COLO829 (cell line): ENCODE data around the gene GID8.

Experiments
- DNase-seq: peaks from one replicate; pipeline ENCODE4 v3.0.0; 2012; ENCODE audit warnings: low spot score

Gene GID8

DNA sequence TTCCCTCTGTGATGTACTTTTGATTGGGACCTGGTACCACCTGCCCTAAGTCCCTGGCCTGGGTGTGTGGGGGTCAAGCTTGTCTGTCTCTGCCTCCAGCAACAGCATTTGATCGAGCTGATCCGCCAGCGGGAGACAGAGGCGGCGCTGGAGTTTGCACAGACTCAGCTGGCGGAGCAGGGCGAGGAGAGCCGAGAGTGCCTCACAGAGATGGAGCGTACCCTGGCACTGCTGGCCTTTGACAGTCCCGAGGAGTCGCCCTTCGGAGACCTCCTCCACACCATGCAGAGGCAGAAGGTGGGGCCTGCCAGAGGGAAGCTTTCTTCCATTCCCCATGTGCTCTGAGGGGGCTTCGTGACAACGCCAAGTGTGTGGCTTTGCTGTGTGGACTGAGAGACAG lies 5.4 kb downstream of the GID8 start:
- no peak for DNase-seq

DNA sequence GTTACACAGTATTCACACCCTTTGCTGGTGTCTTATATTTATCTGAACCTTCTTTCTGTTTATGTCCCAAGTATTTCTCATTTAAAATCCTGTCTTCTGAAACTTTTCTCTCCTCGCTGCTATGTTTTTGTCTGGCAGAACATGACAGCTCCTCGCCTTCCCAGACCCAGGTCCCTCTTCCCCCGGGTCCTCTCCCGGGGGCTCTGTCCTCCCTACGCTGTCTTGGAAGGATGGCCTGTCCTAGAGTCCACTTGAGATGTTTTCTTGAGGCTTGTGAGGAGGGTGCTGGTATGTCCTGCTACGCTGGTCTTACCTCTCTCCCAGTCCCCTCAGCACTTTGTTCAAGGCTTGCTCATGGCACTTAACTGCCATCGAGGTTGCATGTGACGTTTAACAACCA lies 6.2 kb downstream of the GID8 start:
- no peak for DNase-seq

DNA sequence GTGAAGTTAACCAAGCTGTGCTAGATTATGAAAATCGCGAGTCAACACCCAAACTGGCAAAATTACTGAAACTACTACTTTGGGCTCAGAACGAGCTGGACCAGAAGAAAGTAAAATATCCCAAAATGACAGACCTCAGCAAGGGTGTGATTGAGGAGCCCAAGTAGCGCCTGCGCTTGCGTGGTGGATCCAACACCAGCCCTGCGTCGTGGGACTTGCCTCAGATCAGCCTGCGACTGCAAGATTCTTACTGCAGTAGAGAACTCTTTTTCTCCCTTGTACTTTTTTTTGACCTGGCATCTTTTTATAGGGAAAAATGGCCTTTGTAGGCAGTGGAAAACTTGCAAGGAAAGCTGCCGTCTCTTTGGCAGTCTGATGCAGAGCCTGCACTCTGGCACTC lies 6.8 kb downstream of the GID8 start:
- DNase-seq = no peak

DNA sequence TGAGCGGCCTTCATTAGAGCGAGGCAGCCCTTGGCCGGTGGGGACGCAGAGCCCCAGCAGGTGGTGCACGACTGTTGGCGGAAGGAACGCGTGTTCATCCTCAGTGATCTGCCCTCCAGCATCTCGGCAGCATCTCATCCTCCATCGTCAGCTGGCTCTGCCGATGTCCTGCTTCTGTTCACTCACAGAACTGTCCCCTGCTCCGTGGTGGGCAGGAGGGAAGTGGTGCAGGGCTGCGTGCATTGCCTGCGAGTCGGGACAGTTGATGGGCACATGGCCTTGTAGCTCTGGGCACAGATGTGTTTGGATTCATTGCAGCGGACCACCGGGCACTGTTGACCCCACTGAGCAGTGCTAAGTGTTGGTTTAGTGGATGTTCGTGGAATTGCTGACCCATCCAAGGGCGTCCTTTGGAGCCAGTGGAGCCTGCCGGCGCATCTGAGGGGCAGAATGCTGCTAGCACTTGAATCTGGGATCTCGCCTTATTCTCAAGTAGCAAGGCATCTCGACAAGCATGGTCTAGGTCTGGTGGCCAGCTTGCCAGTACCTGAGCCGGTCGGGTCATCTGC lies 7.9 kb downstream of the GID8 start:
- no peak for DNase-seq

DNA sequence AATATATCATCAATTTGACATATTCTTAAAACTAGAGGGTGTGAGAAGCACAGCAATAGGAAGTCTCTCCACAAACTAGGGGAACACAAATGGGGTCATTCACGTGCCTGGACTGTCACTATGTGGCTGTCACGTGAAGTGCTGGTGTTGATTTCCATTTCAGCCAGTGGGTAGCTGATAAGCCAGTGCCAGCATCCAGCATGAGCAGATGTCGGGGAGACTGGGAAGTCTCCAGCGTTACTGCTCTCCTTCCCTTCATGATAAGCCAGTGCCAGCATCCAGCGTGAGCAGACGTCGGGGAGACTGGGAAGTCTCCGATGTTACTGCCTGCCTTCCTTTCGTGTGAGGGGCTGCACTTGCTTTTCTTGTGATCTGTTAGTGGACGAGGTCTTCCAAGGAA lies 9.0 kb downstream of the GID8 start:
- DNase-seq = no peak

DNA sequence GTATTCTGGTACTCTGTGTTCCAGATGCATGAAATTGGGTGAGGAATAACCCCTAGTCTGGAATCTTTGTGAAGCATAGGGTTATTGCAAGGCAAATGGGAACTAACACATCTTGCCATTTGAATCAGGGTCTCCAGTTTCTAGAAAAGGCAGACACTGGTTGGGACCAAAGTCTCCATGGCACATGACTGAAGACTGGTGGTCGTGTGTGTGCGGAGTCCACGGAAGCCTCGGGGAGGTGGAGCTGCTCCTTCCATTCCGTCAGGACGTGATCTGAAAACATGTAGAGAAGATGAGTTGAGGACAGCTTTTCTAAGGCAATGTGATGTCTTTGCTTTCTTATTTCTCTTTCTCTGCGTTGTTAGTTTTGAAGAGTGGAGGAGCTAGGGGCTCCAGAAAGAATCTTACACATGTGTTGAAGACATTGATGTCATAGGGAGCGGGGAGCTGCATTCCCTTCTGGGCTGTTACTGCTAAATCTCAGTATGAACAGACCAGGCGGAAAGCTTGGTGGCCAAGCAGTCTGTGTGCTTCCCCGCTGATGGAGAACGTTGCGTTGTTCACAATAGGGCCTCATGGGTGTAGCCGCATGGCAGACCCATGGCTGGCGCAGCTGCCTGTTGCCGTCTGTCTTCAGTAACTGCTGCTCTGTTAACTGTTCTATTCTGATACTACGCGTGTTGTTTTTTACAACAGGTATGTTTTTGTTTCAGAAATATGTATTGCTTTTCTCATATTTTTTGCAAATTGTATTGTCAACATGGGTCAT lies 9.8 kb downstream of the GID8 start:
- no peak for DNase-seq

DNA sequence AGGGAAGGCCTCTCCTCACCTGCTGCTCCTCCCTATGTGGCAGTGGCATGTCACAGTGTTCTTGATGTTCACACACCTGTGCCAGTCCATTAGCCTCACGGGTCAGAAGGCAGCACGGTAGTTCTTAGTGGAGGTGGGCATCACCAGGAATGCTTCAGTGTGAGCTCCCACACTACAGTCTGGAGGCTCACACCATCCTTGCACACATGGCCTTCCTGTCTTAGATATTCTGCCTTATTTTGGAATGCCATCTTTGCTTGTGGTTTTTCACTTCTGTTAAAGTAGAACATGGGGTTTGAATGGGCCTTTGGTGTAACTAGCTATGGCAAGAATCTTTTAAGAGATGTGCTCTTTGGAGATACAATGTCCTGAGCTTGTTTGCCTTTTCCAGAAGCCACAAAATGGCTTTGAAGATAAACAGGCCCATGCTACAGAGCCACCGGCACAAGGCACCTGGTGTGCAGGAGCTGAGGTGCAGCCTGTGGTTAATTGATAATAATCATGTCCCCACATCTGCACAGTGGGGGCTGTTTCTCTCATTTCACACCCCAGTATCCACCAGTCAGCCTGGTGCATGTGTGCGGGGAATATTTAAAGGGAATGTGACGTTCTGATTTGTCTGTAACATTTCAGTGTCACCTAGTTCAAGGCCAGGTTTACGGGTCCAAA lies 11.3 kb downstream of the GID8 start:
- no peak for DNase-seq

DNA sequence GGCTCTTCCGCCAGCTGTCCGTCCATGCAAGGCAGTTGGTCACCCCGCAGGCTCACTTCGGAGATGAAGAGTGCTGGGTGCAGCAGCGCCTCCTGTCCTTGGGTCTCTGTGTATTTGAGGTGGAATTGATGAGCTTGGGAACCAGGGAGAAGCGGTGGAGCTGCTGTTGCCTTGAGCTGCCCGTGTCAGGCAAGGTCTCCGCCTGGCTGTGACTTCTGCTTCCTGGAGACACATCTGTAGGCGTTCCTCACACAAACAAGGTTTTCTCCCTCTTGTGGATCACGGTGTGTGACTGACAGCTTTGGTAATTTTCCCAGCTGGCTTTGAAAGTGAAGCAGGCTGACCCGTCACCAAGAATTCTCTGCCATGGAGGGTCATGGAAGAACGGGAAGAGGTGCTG lies 12.0 kb downstream of the GID8 start:
- no peak for DNase-seq

DNA sequence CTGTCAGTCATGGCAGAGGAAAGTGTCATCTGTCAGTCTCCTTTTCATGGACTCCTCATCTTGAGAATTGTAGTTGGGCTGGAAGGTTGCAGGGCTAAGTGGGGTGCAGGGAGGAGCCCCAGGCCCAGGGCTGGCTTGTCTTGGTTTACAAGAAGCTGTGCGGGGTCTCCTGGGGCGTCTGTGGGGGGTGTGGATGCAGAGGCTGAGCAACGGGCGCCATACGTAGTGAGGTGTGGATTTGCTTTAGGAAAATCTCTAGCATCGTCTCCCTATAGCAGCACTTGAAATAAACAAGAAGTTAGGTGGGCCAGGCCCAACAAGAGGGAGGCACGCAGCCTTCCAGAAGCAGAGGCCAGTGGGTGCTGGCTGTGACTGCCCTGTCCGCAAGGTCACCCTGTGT lies 12.8 kb downstream of the GID8 start:
- no peak for DNase-seq

DNA sequence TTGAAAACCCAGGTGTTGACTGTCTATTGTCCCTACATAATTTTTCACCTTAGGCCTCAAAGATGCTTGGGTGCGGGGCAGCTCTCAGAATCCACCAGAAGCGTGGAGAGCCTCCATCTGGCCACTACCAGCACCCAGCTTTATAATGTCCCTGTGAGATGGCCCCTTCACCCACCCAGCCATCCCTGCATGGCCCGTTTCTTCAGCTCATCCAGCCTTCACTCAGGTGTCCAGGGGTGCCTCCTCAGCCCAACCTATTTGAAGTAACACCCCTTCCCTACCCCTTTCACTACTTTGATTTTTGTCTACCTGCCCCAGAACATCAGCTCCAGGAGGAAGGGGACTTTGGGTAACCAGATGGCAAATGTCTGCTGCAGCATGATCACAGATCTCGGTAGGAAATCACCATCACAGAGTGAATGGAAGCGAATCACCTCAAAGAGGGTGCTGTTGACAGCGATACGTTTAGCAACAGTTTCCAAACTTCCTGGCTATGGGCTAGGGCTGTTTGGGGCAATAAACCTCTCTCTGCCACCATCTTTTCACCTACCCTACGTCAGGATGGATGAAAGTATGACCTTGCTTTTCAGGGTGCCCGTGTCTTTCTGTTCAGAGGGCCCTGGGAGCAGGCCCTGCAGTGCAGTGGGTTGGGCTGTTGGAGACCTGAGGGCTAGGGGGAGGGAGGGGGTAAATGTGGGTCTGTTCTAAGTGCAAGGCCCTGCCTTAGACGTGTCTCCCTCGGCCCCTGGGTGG lies 13.4 kb downstream of the GID8 start:
- no peak for DNase-seq

DNA sequence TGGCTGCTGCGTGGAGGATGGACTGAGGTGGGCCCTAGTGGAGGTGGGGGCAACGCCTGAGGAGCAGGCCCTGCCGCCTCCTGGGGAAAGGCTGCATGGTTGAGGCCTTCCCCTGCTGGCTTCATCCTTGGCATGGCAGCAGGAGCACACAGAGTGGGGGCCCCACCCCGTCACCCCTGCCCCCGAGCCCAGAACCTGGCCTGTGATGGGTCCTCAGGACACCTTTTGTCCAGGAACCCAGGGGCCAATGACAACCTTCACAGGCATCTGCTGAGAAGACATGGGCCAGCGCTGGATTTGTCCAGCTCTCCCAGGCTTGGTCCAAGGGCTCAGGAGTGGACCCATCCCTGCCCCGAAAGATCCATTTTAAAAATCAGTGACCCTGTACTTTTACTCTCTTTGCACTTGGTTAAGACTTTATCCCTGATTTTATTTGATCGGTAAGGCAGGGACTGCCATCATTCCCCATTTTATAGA lies 14.0 kb downstream of the GID8 start:
- no peak for DNase-seq

DNA sequence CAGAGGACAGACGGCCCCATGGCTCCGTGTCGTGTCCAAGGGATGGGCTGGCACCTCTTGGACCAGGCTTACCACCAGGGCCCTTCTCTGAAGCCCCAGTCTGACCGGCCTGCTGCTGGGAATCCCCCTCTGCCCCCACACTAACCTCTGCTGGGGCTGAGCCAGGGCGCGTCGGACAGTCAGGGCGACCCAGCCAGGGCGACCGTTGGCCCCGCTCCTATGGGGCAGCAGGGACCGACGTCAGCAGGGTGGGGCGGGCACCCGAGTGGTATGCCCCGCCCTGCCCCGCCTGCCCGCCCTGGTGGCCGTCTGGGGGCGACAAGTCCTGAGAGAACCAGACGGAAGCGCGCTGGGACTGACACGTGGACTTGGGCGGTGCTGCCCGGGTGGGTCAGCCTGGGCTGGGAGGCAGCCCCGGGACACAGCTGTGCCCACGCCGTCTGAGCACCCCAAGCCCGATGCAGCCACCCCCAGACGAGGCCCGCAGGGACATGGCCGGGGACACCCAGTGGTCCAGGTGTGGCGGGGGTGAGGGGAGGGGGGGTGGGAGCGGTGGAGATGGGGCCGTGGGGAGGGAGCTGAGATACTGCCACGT lies 14.5 kb downstream of the GID8 start, which contains the start of gene SLC17A9:
Gene SLC17A9 (plus strand): TSS at position 337 of the 595 bp plus-strand sequence. CDS start 122 bp downstream, at position 459.
- no peak for DNase-seq

DNA sequence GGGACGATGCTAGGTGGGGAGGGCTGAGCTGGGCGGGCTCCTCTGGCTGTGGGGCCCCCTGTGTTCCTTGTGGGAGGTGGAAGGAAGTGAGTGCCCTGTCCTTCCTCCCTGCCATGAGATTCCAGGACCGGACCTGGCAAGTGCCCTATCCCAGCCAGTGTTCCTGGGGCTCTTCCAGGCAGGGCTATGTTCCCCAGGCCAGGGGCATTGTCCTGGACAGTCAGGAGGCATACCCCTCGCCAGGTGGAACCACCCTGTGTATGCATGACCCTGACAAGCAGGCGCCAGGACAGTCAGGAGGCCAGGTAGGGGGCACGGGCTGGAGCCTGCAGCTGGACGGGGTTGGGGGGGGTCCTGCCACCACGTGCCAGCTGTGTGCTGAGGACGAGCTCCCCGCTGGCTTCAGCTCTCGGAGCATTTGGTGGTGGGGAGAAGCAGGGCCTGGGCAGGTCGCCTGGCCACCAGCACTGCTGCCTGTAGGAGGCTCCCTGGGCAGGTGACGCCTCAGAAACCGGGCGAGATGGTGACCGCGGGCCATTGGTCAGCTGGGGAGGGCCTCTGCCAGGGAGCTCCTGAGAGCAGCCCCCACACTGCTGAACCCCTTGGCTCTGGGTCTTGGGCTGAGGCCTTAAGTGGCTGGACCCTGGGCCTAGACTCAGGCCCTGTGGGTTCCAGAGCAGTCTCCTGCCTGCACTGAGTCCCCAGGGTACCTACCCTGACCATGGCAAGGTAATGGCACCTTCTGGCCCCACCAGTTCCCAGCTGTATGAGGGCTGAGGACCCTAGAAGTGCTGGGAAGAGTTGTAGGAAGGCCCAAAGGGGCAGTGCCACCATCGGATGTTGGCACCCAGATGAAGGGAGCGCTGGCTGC lies 15.3 kb downstream of the GID8 start:
- DNase-seq = no peak

DNA sequence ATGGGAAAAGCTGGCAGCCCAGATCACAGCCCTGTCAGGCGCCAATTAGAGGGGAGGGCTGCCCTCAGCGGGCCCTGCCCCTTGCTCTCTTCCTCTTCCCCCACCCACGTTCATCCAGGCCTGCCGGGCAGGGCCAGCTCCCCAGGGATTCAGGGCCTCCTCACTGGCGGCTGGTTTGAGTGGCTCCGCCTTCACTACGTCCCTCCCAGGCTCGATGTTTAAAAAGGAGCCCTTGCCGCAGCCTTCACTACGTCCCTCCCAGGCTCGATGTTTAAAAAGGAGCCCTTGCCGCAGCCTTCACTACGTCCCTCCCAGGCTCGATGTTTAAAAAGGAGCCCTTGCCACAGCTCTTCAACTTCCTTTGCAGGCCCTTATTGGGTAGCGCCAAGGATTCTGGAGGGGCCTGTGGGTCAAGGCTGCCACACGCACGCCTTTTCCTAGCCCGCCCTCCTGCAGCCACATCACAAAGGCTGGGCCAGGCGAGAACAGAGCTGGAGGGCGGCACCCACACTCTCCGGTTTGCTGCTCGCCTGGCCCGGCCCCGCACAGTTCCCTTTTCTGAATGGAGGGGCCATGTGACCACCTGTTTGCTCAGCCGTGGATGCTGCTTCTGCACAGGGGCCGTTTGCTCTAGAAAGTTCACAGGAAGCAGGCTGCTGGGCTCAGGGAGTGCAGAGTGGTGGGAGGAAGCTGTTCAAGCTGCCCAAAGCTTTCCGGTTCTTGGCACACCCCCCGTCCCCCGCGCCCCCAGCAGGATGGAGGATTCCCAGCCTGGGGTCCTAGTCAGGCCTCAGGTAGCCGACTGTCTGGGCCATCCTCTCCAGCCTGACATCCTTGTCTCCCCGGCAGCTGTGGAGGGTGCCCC lies 16.1 kb downstream of the GID8 start:
- DNase-seq = no peak

DNA sequence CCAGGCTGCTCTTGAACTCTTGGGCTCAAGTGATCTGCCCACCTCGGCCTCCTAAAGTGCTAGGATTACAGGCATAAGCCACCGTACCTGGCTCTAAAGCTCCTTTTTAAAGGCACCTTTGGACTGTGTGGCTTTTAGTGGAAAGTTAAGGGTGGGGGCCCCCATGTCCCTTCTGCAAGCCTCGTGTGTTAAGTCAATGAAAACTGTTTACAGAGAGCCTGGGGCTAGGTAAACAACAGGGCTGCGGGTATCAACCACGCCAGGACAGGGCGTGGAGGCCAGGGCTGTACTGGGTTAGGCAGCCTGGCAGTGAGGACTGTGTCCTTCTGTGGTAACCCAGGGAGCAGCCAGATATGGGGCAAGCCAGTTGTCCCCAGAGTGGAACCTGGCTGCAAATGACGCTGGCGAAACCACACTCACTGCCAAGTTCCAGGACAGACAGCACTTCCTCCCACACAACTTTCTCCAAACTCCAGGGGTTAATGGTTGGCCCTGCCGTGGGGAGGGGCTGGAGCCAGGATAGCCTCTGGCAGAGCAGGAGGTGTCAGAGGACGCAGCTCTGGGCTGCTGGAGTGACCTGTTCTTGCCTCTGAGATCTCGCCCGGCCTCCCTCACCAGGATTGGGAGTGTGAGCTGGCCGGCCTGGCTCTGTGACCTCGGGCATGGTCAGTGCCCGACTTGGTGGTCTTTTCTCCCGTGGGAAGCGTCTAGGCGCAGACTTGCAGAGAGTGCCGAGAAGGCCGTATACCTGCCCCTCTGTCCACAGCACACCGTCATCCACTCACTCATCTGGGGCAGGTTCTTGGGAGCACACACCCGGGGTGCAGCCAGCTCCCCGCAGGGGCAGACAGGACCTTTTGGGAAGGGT lies 17.8 kb downstream of the GID8 start:
- DNase-seq = no peak

DNA sequence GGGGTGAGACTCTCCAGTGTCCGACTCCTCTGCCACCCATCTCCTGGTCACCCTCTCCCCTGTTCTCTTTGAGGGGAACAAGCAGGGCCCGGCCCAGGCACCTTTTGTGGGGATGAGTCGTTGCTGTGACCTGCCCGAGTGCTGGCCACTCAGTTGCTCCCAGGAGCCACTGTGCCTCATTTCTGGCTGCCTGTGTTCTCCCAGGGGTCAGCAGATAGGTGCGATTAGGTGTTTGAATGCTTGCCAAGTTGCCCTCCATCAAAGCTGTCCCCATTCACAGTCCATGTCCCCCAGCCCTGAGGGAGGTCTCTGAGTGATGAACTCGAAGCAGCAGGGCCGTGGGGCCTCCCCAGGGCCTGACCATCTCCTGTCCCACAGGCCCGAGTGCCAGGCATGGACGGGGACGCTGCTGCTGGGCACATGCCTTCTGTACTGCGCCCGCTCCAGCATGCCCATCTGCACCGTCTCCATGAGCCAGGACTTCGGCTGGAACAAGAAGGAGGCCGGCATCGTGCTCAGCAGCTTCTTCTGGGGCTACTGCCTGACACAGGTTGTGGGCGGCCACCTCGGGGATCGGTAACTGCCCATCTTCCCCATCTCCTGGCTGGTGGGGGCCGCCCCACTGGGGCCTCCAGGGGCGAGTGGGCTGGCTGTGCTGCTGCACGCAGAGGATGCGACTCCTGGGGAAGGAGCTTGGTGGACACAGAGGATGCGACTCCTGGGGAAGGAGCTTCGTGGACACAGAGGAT lies 18.6 kb downstream of the GID8 start:
- no peak for DNase-seq

DNA sequence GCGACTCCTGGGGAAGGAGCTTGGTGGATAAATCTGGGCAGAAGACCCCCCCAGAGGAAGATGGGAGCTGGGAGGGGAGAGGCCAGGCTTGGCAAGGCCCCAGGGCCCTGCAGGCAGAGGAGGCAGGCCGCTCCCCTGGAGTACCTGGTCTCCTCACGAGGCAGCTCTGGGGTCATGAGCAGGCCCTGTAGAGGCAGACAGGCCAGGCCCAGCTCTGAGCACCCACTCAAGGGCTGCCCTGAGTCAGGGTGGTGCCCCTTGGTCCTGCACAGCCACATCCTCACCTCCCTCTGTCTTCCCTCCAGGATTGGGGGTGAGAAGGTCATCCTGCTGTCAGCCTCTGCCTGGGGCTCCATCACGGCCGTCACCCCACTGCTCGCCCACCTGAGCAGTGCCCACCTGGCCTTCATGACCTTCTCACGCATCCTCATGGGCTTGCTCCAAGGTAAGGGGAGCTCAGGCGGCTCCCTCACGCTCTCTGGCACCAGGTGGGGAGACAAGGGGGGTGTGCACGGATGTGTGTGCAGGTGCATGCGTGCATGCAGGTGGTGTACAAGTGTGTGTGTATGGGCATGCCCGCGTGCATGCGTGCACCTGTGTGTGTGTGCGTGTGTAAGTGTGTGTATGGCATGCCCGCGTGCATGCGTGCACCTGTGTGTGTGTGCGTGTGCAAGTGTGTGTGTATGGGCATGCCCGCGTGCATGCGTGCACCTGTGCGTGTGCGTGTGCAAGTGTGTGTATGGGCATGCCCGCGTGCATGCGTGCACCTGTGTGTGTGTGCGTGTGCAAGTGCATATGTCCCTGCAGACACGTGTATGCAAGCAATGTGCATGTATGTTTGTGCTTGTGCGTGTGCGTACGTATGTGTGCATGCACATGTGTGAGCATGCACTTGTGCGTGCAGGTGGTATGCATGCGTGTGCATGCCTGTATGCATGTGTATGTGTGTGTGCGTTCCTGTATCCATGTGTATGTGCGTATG lies 19.5 kb downstream of the GID8 start:
- no peak for DNase-seq
